Activated T-cell treated with anti-CD3 and anti-CD28 coated beads, Interleukin-2, amount 50 U/mL, for 4 hours (primary cell): Measurements from ENCODE around the gene RIN1. TPM values are rescaled to one million over a fixed set of nuclear protein-coding genes. Genes with fewer than 3 reads are reported as not detected.
A peak's percentile ranks its signal among the peaks of the same experiment; 100 is the strongest.

Experiments
- ATAC-seq, 2 donors: fragments of 200-7000 bp; cut with Tn5 transposase; one replicate each; pipeline ENCODE4 v1.10.0; 2021
- DNase-seq: peaks from one replicate; pipeline ENCODE4 v3.0.0-alpha.2; 2020
- H3K27me3 Mint-ChIP-seq: one replicate; pipeline ENCODE4 v1.8.0; 2021; ENCODE audit warnings: low read depth, mixed read lengths
- H3K36me3 Mint-ChIP-seq: one replicate; pipeline ENCODE4 v1.8.0; 2022; ENCODE audit warnings: mixed read lengths; ENCODE audit not compliant: insufficient read depth
- H3K4me1 Mint-ChIP-seq: one replicate; pipeline ENCODE4 v1.8.0; 2021; ENCODE audit warnings: low read depth, mixed read lengths
- H3K4me3 Mint-ChIP-seq: one replicate; pipeline ENCODE4 v1.8.0; 2021; ENCODE audit warnings: mild to moderate bottlenecking, moderate library complexity, mixed read lengths
- H3K9me3 Mint-ChIP-seq: one replicate; pipeline ENCODE4 v1.8.0; 2021; ENCODE audit warnings: mixed read lengths
- total RNA-seq, 3 donors: library from RNA; stranded (reverse); gene quantifications; one replicate each; pipeline ENCODE4 v1.2.1, GENCODE V29; 2021

RIN1 gene
- total RNA-seq, 3 donors from 2014 or later: 1.4 to 2.2 (median 1.7) TPM

- DNase-seq: no peak
- H3K4me3 Mint-ChIP-seq: no peak overlapping the region
- H3K36me3 Mint-ChIP-seq: peaks cover 3% of the 10 kb centered on the region
- no peak for ATAC-seq
- H3K9me3 Mint-ChIP-seq: no peaks in the 10 kb centered on the region
- no peaks in the 10 kb centered on the region for H3K27me3 Mint-ChIP-seq
- H3K4me1 Mint-ChIP-seq: peaks cover 24% of the 10 kb centered on the region
Observed at GRCh38 chr11:66333220-66333877, 2.9 kb downstream of the RIN1 start.

DNA sequence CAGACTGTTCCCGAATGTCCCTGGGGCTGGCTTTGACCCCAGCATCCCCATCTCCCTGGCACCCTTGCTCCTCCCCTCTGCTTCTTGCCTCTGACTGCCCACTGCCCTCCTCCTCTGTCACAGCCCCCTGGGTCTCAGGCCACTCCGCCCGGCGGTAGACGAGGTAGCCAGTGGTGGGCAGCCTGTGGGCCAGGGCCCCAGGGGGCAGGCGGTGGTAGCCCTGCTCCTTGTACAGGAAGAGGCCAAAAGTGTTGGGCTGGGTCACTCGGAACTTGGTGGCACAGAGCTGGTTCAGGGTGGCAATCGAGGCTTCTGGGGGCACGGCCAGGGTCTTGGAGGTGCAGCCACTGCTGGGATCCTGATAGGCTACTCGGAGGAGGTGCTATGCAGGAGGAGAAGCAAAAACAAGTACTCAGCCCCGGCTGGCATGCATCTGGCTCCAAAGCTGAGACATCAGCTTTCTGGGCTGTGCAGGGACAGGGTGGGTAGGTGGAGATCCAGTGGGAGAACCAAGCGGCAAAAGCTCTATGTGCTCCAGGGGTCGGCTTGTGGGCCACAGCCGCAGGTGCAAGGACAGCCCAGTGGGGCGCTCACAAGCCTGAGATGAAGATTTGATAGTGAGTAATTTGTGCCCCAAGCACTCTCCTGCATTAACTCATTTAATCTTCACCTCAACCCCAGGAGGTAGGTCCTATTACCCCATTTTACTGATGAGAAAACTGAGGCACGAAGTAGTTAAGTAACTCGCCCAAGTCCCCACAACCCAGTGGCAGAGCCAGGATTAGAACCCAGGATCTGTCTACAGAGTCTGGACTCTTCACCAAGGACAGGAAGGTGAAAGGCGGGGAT, 3.6 kb downstream of the RIN1 start:
- no peak for ATAC-seq
- Mint-ChIP-seq H3K36me3 (peaks cover 3% of the 10 kb centered on the region), H3K4me3 (no peak overlapping the region), H3K9me3 (no peaks in the 10 kb centered on the region), H3K27me3 (no peaks in the 10 kb centered on the region), H3K4me1 (peaks cover 32% of the 10 kb centered on the region)
- no peak for DNase-seq

DNA sequence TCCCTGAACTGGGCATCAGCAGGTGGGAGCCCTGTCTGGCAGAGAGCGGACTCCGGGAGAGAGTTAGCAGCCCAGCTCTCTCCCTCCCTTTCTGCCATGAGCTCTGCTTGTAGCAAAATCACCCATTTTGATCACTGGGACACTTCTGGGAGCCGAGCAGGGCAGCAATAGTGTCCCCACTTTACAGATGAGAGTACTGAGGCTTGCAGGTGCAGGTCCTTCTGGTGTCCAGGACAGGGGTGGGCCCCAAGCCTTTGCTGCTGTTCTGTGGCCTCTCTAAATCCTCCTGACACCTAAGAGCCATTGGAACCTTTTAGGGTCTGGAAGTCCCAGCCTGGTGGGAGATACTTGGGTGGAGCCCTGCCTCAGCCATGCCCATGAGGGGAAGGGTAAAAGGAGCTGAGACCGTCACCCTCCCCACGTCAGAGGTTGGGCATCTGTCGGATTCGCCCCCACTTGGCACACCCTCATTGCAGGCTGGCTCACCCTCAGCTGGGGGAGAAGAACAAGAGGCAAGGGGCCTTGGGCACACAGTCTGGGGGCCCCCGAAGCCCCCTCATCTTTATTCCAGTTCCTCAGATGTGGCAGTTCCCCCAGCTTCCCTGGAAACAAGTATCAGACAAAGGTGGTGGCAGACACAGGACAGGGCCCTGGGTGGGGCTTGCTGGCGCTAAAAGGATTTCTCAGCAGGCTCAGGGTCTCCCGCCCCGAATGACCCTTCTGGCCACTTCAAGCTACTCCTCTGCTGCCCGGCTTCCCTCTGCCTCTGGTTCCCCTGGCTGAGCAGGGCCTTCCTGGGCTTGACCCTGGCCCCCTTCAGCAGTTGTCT, 4.5 kb downstream of the RIN1 start:
- H3K27me3 Mint-ChIP-seq: no peaks in the 10 kb centered on the region
- H3K4me3 Mint-ChIP-seq: no peak overlapping the region
- no peak for ATAC-seq
- no peaks in the 10 kb centered on the region for H3K9me3 Mint-ChIP-seq
- H3K36me3 Mint-ChIP-seq: no peaks in the 10 kb centered on the region
- DNase-seq: no peak
- H3K4me1 Mint-ChIP-seq: peaks cover 29% of the 10 kb centered on the region

DNA sequence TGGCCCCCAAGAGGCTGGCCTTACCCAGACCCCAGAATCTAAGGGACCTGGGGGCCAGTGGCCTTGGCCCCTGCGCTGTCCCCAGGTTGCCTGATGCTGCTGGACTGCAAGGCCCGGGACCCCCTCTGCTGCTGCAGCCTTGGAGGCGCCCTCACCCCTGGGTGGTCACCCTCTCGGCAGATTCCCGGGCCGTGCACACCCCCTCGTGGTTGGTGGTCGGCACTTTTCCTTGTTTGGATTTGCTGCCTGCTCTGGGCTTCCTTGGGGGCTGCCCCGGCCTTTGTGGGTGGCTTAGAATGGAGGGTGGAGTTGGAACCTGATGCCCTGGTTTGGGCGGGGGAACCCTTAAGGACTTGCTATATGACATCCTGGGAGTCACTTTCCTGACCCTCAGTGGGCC, 5.3 kb downstream of the RIN1 start:
- Mint-ChIP-seq H3K36me3 (no peaks in the 10 kb centered on the region), H3K27me3 (no peaks in the 10 kb centered on the region), H3K4me1 (peaks cover 28% of the 10 kb centered on the region), H3K4me3 (no peak overlapping the region), H3K9me3 (no peaks in the 10 kb centered on the region)
- DNase-seq: no peak
- ATAC-seq: no peak

GRCh38 chr11:66329165-66329673, 7.0 kb downstream of the RIN1 start:
- no peaks in the 10 kb centered on the region for H3K36me3 Mint-ChIP-seq
- H3K27me3 Mint-ChIP-seq: no peaks in the 10 kb centered on the region
- H3K4me3 Mint-ChIP-seq: no peak overlapping the region
- no peak for DNase-seq
- peaks cover 28% of the 10 kb centered on the region for H3K4me1 Mint-ChIP-seq
- ATAC-seq: no peak
- H3K9me3 Mint-ChIP-seq: no peaks in the 10 kb centered on the region

DNA sequence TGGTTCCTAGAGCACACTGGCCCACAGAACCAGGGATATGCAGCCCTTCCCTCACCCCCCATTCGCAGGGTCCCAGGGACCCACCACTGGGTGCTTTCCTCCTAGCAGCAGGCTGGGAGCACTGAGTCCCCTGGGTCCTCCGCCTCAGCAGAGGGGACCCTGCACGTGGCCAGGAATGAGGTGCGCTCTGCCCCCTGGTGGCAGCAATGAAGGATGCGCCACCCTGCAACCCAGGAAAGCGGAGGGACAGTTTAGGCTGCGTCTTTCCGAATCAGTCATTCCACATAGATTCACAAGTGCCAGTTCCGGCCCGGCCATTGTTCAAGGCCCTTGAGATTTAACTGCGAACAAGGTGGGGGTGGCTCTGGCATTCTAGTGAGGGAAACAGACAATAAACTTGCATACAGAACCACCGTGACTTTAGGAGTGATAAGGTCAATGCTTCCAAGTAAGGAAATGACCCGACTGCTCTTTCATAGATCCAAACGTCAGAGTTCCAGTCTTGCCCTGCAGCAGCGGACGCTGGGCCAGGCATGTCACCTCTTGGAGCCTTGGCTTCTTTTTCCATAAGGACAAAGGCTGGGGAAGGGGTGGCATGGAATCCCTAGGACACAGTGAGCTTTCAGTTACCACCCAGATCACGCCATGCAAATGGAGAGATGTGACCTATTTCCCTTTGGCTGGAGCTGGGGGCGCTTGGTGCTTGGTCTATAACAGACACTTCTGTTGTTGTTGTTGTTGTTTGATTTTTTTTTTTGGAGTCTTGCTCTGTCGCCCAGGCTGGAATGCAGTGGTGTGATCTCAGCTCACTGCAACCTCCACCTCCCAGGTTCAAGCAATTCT, 7.7 kb downstream of the RIN1 start:
- DNase-seq: peak; percentile 78
- Mint-ChIP-seq H3K27me3 (no peaks in the 10 kb centered on the region), H3K9me3 (no peaks in the 10 kb centered on the region), H3K4me3 (peak overlapping the region; percentile 38), H3K4me1 (peaks cover 28% of the 10 kb centered on the region), H3K36me3 (no peaks in the 10 kb centered on the region)
- ATAC-seq: peak; percentile 89 to 93

DNA sequence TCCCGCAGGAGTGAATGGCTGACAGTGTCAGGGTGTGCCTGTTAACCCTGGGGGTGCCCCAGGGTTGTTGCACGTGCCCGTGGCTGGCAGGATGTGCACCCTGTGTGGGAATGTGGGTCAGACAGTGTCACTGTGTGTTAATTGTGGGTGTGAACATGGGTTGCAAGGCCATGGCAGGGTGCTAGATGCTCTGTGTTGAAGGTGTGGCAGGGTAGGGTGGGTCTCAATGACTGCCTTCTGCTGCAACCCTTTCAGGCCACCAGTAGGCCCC, 8.3 kb downstream of the RIN1 start:
- Mint-ChIP-seq H3K9me3 (no peaks in the 10 kb centered on the region), H3K27me3 (no peaks in the 10 kb centered on the region), H3K36me3 (no peaks in the 10 kb centered on the region), H3K4me3 (no peak overlapping the region), H3K4me1 (peaks cover 28% of the 10 kb centered on the region)
- ATAC-seq (peak; percentile 25 to 32), DNase-seq (no peak)

DNA sequence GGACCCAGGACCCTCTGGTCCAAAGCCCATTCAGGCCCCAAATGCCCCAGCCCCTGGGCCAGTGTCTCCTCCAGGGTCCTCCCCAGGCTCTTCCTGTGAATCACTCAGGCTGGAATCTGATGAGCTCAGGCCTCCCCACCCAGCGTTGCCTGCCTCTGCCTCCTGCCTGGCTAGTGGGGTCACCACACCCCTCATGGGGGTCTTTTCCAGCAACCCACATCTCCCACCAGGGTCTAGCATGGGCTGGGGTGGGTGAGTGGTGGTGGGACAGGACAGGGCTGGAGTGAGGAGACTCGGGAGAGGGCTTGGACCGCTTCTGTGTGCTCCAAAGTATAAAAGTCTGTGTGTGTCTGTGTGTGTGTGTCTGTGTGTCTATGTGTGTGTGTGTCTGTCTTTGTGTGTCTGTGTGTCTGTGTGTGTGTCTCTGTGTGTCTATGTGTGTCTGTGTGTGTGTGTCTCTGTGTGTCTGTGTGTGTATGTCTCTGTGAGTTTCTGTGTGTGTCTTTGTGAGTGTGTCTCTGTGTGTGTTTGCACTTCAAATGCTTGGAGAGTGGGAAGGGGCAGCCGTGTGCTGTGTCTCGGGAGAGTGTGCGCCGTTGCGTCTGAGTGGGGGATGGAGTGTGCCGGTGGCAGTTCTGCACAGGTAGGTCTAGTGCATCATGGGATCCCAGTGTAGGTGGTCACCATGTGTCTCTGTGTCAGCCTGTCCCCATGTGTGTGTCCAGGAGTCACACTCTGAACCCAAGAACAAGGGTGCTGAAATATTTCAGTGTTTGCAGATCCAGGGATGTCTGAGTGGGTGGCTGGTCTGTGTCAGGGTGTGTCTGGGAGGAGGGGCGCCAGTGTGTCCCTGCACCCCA, 8.8 kb downstream of the RIN1 start:
- no peaks in the 10 kb centered on the region for H3K9me3 Mint-ChIP-seq
- H3K36me3 Mint-ChIP-seq: no peaks in the 10 kb centered on the region
- peaks cover 28% of the 10 kb centered on the region for H3K4me1 Mint-ChIP-seq
- DNase-seq (no peak), ATAC-seq (no peak)
- no peak overlapping the region for H3K4me3 Mint-ChIP-seq
- no peaks in the 10 kb centered on the region for H3K27me3 Mint-ChIP-seq

DNA sequence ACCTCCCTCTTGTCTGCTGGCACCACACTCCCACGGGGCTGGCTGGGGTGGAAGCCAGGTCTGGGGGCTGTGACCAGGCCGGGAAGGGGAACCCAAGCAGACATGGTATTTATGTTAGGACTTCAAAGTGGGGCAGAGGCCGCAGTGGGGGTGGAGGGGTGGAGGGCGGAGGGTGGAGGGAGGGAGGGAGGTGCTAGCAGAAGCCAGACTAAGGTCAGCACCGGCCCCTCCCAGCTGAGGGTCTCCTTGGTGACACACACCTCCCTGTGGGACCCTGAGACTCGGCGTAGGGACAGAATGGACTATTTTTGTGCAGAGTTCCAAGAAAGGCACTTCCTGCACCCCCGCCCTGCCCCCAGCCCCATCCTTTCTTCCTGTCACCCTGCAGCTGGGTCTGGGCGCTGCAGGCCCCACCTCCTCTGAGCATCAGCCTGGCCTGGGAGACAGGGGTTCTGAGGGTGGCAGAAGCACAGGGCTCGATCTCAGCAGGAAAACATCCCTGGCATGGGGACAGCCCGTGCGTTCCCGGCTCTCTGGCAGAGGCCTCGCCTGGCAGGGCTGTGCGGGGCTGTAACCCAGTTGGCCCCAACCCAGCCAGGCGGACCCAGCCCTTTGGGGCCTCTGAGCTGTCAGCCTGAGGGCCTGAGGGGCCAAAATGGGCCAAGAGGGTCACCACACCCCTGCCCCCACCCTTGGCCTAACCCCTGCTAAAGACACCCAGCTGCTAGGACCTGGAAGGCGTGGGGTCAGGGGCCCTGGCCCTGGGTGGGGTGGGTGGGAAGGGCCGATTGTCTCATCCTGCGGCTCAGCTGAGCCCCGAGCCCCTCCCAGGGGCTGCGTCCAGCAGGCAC, 9.7 kb downstream of the RIN1 start:
- Mint-ChIP-seq H3K36me3 (no peaks in the 10 kb centered on the region), H3K4me3 (no peak overlapping the region), H3K27me3 (no peaks in the 10 kb centered on the region), H3K4me1 (peaks cover 28% of the 10 kb centered on the region), H3K9me3 (no peaks in the 10 kb centered on the region)
- ATAC-seq: peak; percentile 18 to 21
- no peak for DNase-seq

GRCh38 chr11:66325263-66325671, 11.0 kb downstream of the RIN1 start:
- Mint-ChIP-seq H3K4me3 (no peak overlapping the region), H3K27me3 (no peaks in the 10 kb centered on the region), H3K9me3 (no peaks in the 10 kb centered on the region), H3K36me3 (no peaks in the 10 kb centered on the region), H3K4me1 (peaks cover 28% of the 10 kb centered on the region)
- DNase-seq: no peak
- ATAC-seq: no peak

DNA sequence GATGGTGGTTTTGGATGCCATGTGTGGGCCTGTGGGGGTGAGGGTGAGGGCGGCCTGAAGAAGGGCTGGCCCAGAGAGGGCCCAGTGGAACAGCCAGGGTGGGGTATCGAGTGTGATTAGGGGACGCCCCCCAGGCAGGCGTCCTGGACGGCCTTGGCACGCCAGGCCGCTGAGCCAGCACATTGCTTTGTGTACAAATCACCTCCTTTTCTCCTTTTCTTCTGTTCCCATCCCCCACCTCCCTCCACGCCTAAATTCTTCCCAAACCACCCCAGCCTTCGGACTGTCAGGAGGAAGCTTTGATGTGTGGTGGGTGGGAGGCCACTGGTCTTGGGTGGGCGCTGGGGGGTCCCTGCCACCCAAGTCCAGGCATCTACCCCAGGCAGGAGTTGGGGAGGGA, 11.6 kb downstream of the RIN1 start:
- Mint-ChIP-seq H3K27me3 (no peaks in the 10 kb centered on the region), H3K36me3 (no peaks in the 10 kb centered on the region), H3K4me1 (peaks cover 32% of the 10 kb centered on the region), H3K9me3 (no peaks in the 10 kb centered on the region), H3K4me3 (no peak overlapping the region)
- DNase-seq (no peak), ATAC-seq (no peak)

GRCh38 chr11:66323684-66324083, 12.6 kb downstream of the RIN1 start:
- Mint-ChIP-seq H3K9me3 (no peaks in the 10 kb centered on the region), H3K27me3 (peaks cover under 1% of the 10 kb centered on the region), H3K36me3 (no peaks in the 10 kb centered on the region), H3K4me1 (peaks cover 41% of the 10 kb centered on the region), H3K4me3 (no peak overlapping the region)
- no peak for DNase-seq
- ATAC-seq: no peak
